Neural progenitor cell (in vitro differentiated cells): Measurements from ENCODE around the gene NCOA1. TPM values are rescaled to one million over a fixed set of nuclear protein-coding genes. Genes with fewer than 3 reads are reported as not detected.
A peak's percentile ranks its signal among the peaks of the same experiment; 100 is the strongest.
"Not testable (repeated sequence)": the region's sequence is repeated elsewhere in the genome, so short reads cannot be mapped to it uniquely, and the experiment has no call there.

ENCODE experiments used
- DNase-seq: peaks from one replicate; pipeline ENCODE4 v3.0.0-alpha.2; 2016; ENCODE audit warnings: low spot score
- H2AFZ ChIP-seq: fragments of 200-600 bp; sonication (generic); replicated peaks from 2 replicates; pipeline ENCODE4 v1.6.1; 2016; ENCODE audit warnings: antibody characterized with exemption
- H3F3A ChIP-seq: fragments of 200-600 bp; sonication (generic); 2 replicates; pipeline ENCODE4 v1.6.1; 2016; ENCODE audit warnings: antibody characterized with exemption, low read depth
- H3K27ac ChIP-seq: fragments of 200-600 bp; sonication (generic); 2 replicates; pipeline ENCODE4 v1.5.1; 2016; ENCODE audit warnings: mild to moderate bottlenecking
- H3K27me3 ChIP-seq: fragments of 200-600 bp; sonication (generic); 2 replicates; pipeline ENCODE4 v1.6.1; 2016; ENCODE audit warnings: mild to moderate bottlenecking, moderate library complexity
- H3K36me3 ChIP-seq: fragments of 200-600 bp; sonication (generic); 2 replicates; pipeline ENCODE4 v1.5.1; 2016
- H3K4me1 ChIP-seq: fragments of 200-600 bp; sonication (generic); 2 replicates; pipeline ENCODE4 v1.6.1; 2016; ENCODE audit warnings: mixed run types
- H3K4me2 ChIP-seq: fragments of 200-600 bp; sonication (generic); 2 replicates; pipeline ENCODE4 v1.6.1; 2016
- H3K4me3 ChIP-seq: fragments of 200-600 bp; sonication (generic); 2 replicates; pipeline ENCODE4 v1.5.1; 2016
- H3K79me2 ChIP-seq: fragments of 200-600 bp; sonication (generic); 2 replicates; pipeline ENCODE4 v1.6.1; 2016; ENCODE audit warnings: low read depth
- H3K9ac ChIP-seq: fragments of 200-600 bp; sonication (generic); 2 replicates; pipeline ENCODE4 v1.6.1; 2016
- H3K9me3 ChIP-seq: fragments of 200-600 bp; sonication (generic); 2 replicates; pipeline ENCODE4 v1.5.1; 2016; ENCODE audit warnings: low read depth
- H4K20me1 ChIP-seq: fragments of 200-600 bp; sonication (generic); 2 replicates; pipeline ENCODE4 v1.6.1; 2016; ENCODE audit warnings: low read depth
- H3K27ac Mint-ChIP-seq: 3 replicates; pipeline ENCODE4 v1.8.0; 2021; ENCODE audit warnings: mixed read lengths
- H3K27me3 Mint-ChIP-seq: 2 replicates; pipeline ENCODE4 v1.8.0; 2022; ENCODE audit warnings: low read depth, mild to moderate bottlenecking, inconsistent platforms, moderate library complexity, mixed read lengths; ENCODE audit not compliant: insufficient read depth
- H3K36me3 Mint-ChIP-seq: 3 replicates; pipeline ENCODE4 v1.8.0; 2021; ENCODE audit warnings: mixed read lengths
- H3K4me1 Mint-ChIP-seq: 3 replicates; pipeline ENCODE4 v1.8.0; 2021; ENCODE audit warnings: mixed read lengths
- H3K4me3 Mint-ChIP-seq: 3 replicates; pipeline ENCODE4 v1.8.0; 2021; ENCODE audit warnings: mild to moderate bottlenecking, moderate library complexity, mixed read lengths
- H3K9me3 Mint-ChIP-seq: 3 replicates; pipeline ENCODE4 v1.8.0; 2020; ENCODE audit warnings: mixed read lengths
- CTCF ChIP-seq: fragments of 200-600 bp; sonication (generic); IDR thresholded peaks from 2 replicates; pipeline ENCODE4 v1.5.1; 2017; ENCODE audit warnings: antibody characterized with exemption, mild to moderate bottlenecking
- EZH2 ChIP-seq: fragments of 200-600 bp; sonication (generic); IDR thresholded peaks from 2 replicates; pipeline ENCODE4 v1.6.1; 2017; ENCODE audit warnings: antibody characterized with exemption, mild to moderate bottlenecking, moderate library complexity
- EZH2phosphoT487 ChIP-seq: fragments of 200-600 bp; sonication (generic); IDR thresholded peaks from 2 replicates; pipeline ENCODE4 v1.6.1; 2017; ENCODE audit warnings: antibody characterized with exemption
- total RNA-seq: library from RNA; depleted of rRNA; stranded (reverse); fragments of >200 nt; gene quantifications from 2 replicates; pipeline ENCODE4 v1.2.3, GENCODE V29; 2015; ENCODE audit warnings: low replicate concordance

The NCOA1 gene
- total RNA-seq, 1 donor from 2014 or later = 29.3 TPM

DNA sequence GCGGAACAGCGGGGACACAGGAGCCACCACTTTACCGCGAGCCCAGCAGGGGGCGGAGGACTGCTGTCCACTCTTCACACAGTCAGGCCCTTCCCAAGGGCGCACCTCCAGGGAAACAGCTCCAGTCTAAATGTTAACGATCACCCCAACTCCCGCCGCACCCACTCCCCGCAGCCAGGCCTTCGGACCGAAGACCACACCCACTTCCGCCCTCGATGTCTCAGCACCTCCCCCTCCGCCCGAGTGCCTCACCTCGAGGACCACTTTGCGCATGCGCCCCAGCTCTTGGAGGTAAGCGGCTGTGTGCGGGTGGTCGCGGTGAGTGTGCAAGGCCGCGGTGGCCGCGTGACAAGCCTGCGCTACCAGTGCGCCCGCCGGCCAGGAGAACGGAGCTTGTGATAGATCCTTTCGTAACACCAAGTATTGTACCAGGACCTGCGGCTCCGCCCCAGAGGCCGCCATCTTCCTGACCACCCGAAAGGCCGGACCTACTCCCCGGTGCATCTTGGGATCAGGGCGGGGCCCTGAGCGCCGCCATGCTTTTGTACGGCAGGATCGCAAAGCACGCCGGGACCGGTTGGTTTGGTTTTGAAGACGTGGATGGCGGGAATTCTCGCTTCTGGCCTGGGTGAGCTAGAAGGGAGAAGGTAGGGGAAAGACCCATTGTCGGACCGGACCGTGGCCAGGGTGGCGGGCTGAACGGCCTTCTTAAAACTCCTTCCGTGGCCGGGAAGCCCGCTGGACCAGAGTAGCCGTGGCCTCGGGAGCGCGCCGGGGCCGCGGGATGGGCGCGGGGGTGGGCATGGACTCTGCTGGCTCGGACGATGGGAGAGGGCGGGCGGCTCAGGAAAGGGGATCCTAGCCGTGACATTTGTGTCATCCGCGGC lies 302.1 kb downstream of the NCOA1 start, which contains the start of the genes CENPO and PTRHD1:
CENPO (plus strand) TSS at position 552 of the 887 bp plus-strand sequence. CDS start 495 bp downstream, outside the sequence.
PTRHD1 (minus strand) TSS at position 518 of the 887 bp plus-strand sequence; CDS start at position 504, 14 bp downstream.
- Histone ChIP-seq H3K27me3 (no peaks in the 10 kb centered on the region), H3F3A (peaks cover 27% of the 10 kb centered on the region), H3K4me2 (peak within 1 kb of the TSS; percentile 82), H4K20me1 (no peaks in the 10 kb centered on the region), H3K4me1 (peaks cover 26% of the 10 kb centered on the region), H3K27ac (peak within 1 kb of the TSS; percentile 92), H2AFZ (peak within 1 kb of the TSS; percentile 80), H3K36me3 (peaks cover 20% of the 10 kb centered on the region), H3K4me3 (peak within 1 kb of the TSS; percentile 60), H3K79me2 (peaks cover 59% of the 10 kb centered on the region), H3K9ac (peak within 1 kb of the TSS; percentile 73), H3K9me3 (no peaks in the 10 kb centered on the region)
- TF ChIP-seq EZH2phosphoT487 (no peak), CTCF (peak; percentile 42)
- Mint-ChIP-seq H3K4me1 (peaks cover 28% of the 10 kb centered on the region), H3K27me3 (peaks cover 2% of the 10 kb centered on the region), H3K4me3 (peak within 1 kb of the TSS; percentile 98), H3K27ac (peak within 1 kb of the TSS; percentile 100), H3K36me3 (peaks cover 20% of the 10 kb centered on the region), H3K9me3 (peaks cover 4% of the 10 kb centered on the region)
- DNase-seq = peak; percentile 99

GRCh38 chr2:24793761-24794435 lies 302.8 kb downstream of the NCOA1 start:
- Histone ChIP-seq H3K9ac (peak overlapping the region; percentile 73), H3K79me2 (peaks cover 67% of the 10 kb centered on the region), H3K4me1 (peaks cover 26% of the 10 kb centered on the region), H4K20me1 (no peaks in the 10 kb centered on the region), H3K27me3 (no peaks in the 10 kb centered on the region), H3K9me3 (no peaks in the 10 kb centered on the region), H3K36me3 (peaks cover 25% of the 10 kb centered on the region), H3F3A (peaks cover 27% of the 10 kb centered on the region), H3K4me2 (peak overlapping the region; percentile 82), H3K4me3 (peak overlapping the region; percentile 60), H3K27ac (peak overlapping the region; percentile 92), H2AFZ (peak overlapping the region; percentile 80)
- H3K9me3 Mint-ChIP-seq = peaks cover 8% of the 10 kb centered on the region
- peak overlapping the region; percentile 98 for H3K4me3 Mint-ChIP-seq
- no peak for TF ChIP-seq CTCF
- TF ChIP-seq EZH2 = no peak
- no peak for TF ChIP-seq EZH2phosphoT487
- H3K27me3 Mint-ChIP-seq = peaks cover 2% of the 10 kb centered on the region
- peak overlapping the region; percentile 100 for H3K27ac Mint-ChIP-seq
- H3K36me3 Mint-ChIP-seq = peaks cover 24% of the 10 kb centered on the region
- DNase-seq = peak; percentile 78
- H3K4me1 Mint-ChIP-seq = peaks cover 28% of the 10 kb centered on the region

DNA sequence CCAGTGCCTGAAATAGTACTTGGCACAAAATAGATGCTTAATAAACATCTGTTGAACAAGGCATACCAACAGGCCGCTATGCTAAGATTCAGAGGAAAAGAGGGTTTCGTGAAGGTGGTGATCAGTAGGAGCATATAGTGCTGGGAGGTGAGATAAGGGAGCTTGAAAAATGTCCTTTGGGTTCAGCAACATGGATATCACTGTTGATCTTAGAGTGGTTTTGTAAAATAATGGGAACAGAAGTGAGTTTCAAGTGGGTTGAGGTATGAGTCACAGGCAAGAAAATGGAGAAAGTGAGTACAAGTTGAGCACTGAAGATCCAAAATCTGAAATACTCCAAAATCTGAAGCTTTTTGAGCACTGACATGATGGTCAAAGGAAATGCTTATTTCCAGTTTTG lies 306.6 kb downstream of the NCOA1 start:
- H3K27ac ChIP-seq = no peak overlapping the region
- TF ChIP-seq CTCF (no peak), EZH2phosphoT487 (no peak), EZH2 (no peak)
- H3K27me3 ChIP-seq = no peaks in the 10 kb centered on the region
- no peaks in the 10 kb centered on the region for H4K20me1 ChIP-seq
- Mint-ChIP-seq H3K4me1 (peaks cover 15% of the 10 kb centered on the region), H3K36me3 (peaks cover 49% of the 10 kb centered on the region), H3K9me3 (peaks cover 27% of the 10 kb centered on the region), H3K4me3 (no peak overlapping the region), H3K27ac (no peak overlapping the region), H3K27me3 (peaks cover 2% of the 10 kb centered on the region)
- DNase-seq = no peak
- H3K9me3 ChIP-seq = no peaks in the 10 kb centered on the region
- H2AFZ ChIP-seq = no peak overlapping the region
- peaks cover 87% of the 10 kb centered on the region for H3K79me2 ChIP-seq
- peaks cover 38% of the 10 kb centered on the region for H3K36me3 ChIP-seq
- peaks cover 16% of the 10 kb centered on the region for H3F3A ChIP-seq
- peaks cover 14% of the 10 kb centered on the region for H3K4me1 ChIP-seq
- H3K4me2 ChIP-seq = no peak overlapping the region
- H3K9ac ChIP-seq = no peak overlapping the region
- H3K4me3 ChIP-seq = no peak overlapping the region

DNA sequence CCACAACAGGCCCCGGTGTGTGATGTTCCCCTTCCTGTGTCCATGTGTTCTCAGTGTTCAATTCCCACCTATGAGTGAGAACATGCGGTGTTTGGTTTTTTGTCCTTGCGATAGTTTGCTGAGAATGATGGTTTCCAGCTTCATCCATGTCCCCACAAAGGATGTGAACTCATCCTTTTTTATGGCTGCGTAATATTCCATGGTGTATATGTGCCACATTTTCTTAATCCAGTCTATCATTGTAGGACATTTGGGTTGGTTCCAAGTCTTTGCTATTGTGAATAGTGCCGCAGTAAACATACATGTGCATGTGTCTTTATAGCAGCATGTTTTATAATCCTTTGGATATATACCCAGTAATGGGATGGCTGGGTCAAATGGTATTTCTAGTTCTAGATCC lies 309.4 kb downstream of the NCOA1 start:
- H3K9me3 Mint-ChIP-seq = peaks cover 48% of the 10 kb centered on the region
- H3K9ac ChIP-seq, H3K27me3 Mint-ChIP-seq: not testable (repeated sequence)

More for the DNA sequence above, 309.4 kb downstream of the NCOA1 start:
- H3K27me3 ChIP-seq, H3K4me1 ChIP-seq, H3K27ac Mint-ChIP-seq, H3K4me3 ChIP-seq, H3K27ac ChIP-seq, H3K4me1 Mint-ChIP-seq, DNase-seq, H3F3A ChIP-seq, H2AFZ ChIP-seq, H3K4me2 ChIP-seq, H3K9me3 ChIP-seq, H3K4me3 Mint-ChIP-seq, H4K20me1 ChIP-seq: not testable (repeated sequence)
- peaks cover 34% of the 10 kb centered on the region for H3K36me3 ChIP-seq
- peaks cover 74% of the 10 kb centered on the region for H3K36me3 Mint-ChIP-seq
- H3K79me2 ChIP-seq = peaks cover 92% of the 10 kb centered on the region
